ENCODE data around the gene DGAT2. TPM values are rescaled to one million over a fixed set of nuclear protein-coding genes. Genes with fewer than 3 reads are reported as not detected.

DGAT2 gene
- polyA plus RNA-seq, 1 donor (not counting 4 experiments of a cell fraction or from before 2014, with no cell fraction given), result 1.8 TPM

GRCh38 chr11:75786101-75786736 is 17.6 kb downstream of the DGAT2 start:
- no peak for TF ChIP-seq CTCF (optimal IDR thresholded peaks at IDR 0.05 in 1 of 3, IDR thresholded peaks at IDR 0.05 in 1 of 3, conservative IDR thresholded peaks at IDR 0.05 in 1 of 3; ENCODE audit: extremely low read depth in 1 of 3, insufficient read depth in 2 of 3, low read length in 3 of 3)
- TF ChIP-seq EZH2 (IDR thresholded peaks at IDR 0.05; ENCODE audit: low read length), result no peak
- peaks cover 4% of the 10 kb centered on the region for H3K4me1 ChIP-seq (ENCODE audit: control insufficient read depth, extremely low read depth, insufficient read depth, low read length)
- H3K27ac ChIP-seq (ENCODE audit: control insufficient read depth, insufficient read depth, low read length), result no peak overlapping the region
- no peak overlapping the region for H3K9ac ChIP-seq (ENCODE audit: control insufficient read depth, extremely low read depth, insufficient read depth, low read length)
- H2AFZ ChIP-seq (ENCODE audit: control insufficient read depth, low read length), result no peak overlapping the region
- no peak overlapping the region for H3K4me3 ChIP-seq (ENCODE audit: control insufficient read depth in 2 of 3, extremely low read depth in 1 of 3, insufficient read depth in 2 of 3, low read depth in 1 of 3, low read length in 3 of 3)
- H3K27me3 ChIP-seq (ENCODE audit: control insufficient read depth, extremely low read depth, insufficient read depth, low read length), result no peaks in the 10 kb centered on the region
- dilution Hi-C loops (cut with MboI; ENCODE audit: extremely low pct_ligation_motif_present, low sequenced_read_pairs), result no loop called here
- H3K36me3 ChIP-seq (ENCODE audit: control insufficient read depth in 2 of 2, extremely low read depth in 1 of 2, insufficient read depth in 2 of 2, low read length in 2 of 2), result no peaks in the 10 kb centered on the region
- H3K9me3 ChIP-seq (ENCODE audit: control insufficient read depth, low read depth, low read length), result no peaks in the 10 kb centered on the region
- no peaks in the 10 kb centered on the region for H4K20me1 ChIP-seq (ENCODE audit: control insufficient read depth, extremely low read depth, insufficient read depth, low read length)
- no peaks in the 10 kb centered on the region for H3K9me1 ChIP-seq (ENCODE audit: control insufficient read depth, extremely low read depth, insufficient read depth, low read length)
- no peaks in the 10 kb centered on the region for H3K79me2 ChIP-seq (ENCODE audit: control insufficient read depth, insufficient read depth, low read length)
- DNase-seq (ENCODE audit: low read depth, low spot score) (no peak), FAIRE-seq (no peak)
- H3K4me2 ChIP-seq (ENCODE audit: control insufficient read depth, extremely low read depth, insufficient read depth, low read depth, low read length), result no peak overlapping the region

- FAIRE-seq (no peak), DNase-seq (ENCODE audit: low read depth, low spot score) (no peak)
- no peaks in the 10 kb centered on the region for H3K9me3 ChIP-seq (ENCODE audit: control insufficient read depth, low read depth, low read length)
- peaks cover 5% of the 10 kb centered on the region for H3K4me1 ChIP-seq (ENCODE audit: control insufficient read depth, extremely low read depth, insufficient read depth, low read length)
- H3K36me3 ChIP-seq (ENCODE audit: control insufficient read depth in 2 of 2, extremely low read depth in 1 of 2, insufficient read depth in 2 of 2, low read length in 2 of 2), result no peaks in the 10 kb centered on the region
- dilution Hi-C loops (cut with MboI; ENCODE audit: extremely low pct_ligation_motif_present, low sequenced_read_pairs), result no loop called here
- no peaks in the 10 kb centered on the region for H4K20me1 ChIP-seq (ENCODE audit: control insufficient read depth, extremely low read depth, insufficient read depth, low read length)
- H3K27me3 ChIP-seq (ENCODE audit: control insufficient read depth, extremely low read depth, insufficient read depth, low read length), result no peaks in the 10 kb centered on the region
- H2AFZ ChIP-seq (ENCODE audit: control insufficient read depth, low read length), result no peak overlapping the region
- H3K79me2 ChIP-seq (ENCODE audit: control insufficient read depth, insufficient read depth, low read length), result no peaks in the 10 kb centered on the region
- H3K9ac ChIP-seq (ENCODE audit: control insufficient read depth, extremely low read depth, insufficient read depth, low read length), result no peak overlapping the region
- H3K9me1 ChIP-seq (ENCODE audit: control insufficient read depth, extremely low read depth, insufficient read depth, low read length), result no peaks in the 10 kb centered on the region
- H3K4me2 ChIP-seq (ENCODE audit: control insufficient read depth, extremely low read depth, insufficient read depth, low read depth, low read length), result no peak overlapping the region
- TF ChIP-seq CTCF (optimal IDR thresholded peaks at IDR 0.05 in 1 of 3, IDR thresholded peaks at IDR 0.05 in 1 of 3, conservative IDR thresholded peaks at IDR 0.05 in 1 of 3; ENCODE audit: extremely low read depth in 1 of 3, insufficient read depth in 2 of 3, low read length in 3 of 3), result no peak
- H3K27ac ChIP-seq (ENCODE audit: control insufficient read depth, insufficient read depth, low read length), result no peak overlapping the region
- H3K4me3 ChIP-seq (ENCODE audit: control insufficient read depth in 2 of 3, extremely low read depth in 1 of 3, insufficient read depth in 2 of 3, low read depth in 1 of 3, low read length in 3 of 3), result no peak overlapping the region
Measured at GRCh38 chr11:75789521-75789920, 20.9 kb downstream of the DGAT2 start.
